Measurements from ENCODE around the gene ITIH2.
"Not testable (repeated sequence)": the region's sequence is repeated elsewhere in the genome, so short reads cannot be mapped to it uniquely, and the experiment has no call there.

Gene ITIH2

DNA sequence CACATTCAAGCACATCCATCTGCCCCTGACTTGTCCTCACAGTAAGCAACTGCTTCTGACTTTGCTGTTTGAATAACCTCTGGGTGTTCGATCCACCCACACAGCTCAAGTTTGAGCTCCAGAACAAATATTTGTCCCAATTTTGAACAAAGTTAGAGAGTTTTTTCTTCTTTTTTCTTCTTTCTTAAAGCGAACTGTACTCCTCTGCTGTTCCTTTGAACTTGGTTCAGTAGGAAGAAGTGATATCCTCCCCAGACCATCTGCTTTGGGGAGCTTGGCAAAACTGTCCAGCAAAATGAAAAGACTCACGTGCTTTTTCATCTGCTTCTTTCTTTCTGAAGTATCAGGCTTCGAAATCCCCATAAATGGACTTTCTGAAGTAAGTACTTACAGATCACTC is at the start of gene ITIH2:
TSS of gene ITIH2 (plus strand) at position 177 of the 400 bp plus-strand sequence. CDS start at position 296, 119 bp downstream.
- DNase-seq: no peak

- not testable (repeated sequence) for DNase-seq
These were observed 46.0 kb upstream of the ITIH2 start for GRCh38 chr10:7657079-7657478.

- DNase-seq: no peak
These were observed 45.6 kb upstream of the ITIH2 start for GRCh38 chr10:7657552-7657951.

GRCh38 chr10:7659560-7659959 is 43.6 kb upstream of the ITIH2 start:
- DNase-seq: no peak

GRCh38 chr10:7662522-7662921 is 40.6 kb upstream of the ITIH2 start:
- no peak for DNase-seq

- DNase-seq: no peak
These were observed 38.4 kb upstream of the ITIH2 start for GRCh38 chr10:7664707-7665106.

DNA sequence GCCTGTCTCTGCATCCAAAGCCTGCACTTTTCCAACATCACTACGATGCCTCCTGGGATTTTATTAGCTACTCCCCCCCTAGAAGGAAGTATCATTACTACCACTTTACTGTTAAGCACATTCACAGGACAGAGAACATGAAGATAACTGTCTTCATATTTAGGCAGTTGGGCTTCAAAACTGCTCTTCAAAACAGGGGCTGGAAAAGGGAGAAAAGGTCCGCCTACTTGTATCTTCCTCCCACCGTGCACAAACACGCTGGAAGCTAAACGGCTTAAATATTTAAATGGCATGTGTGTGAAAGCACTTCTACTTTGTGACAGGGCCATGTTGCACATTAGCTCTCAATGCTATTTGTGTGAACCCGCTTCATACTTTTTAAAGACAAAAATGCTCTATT is 37.3 kb upstream of the ITIH2 start:
- no peak for DNase-seq

GRCh38 chr10:7666253-7667023 is 36.7 kb upstream of the ITIH2 start, which contains the start of gene ITIH5:
Gene ITIH5, minus strand, starts transcription at chr10:7666966. Its CDS starts 74 bp downstream, at chr10:7666892.
- no peak for DNase-seq

DNA sequence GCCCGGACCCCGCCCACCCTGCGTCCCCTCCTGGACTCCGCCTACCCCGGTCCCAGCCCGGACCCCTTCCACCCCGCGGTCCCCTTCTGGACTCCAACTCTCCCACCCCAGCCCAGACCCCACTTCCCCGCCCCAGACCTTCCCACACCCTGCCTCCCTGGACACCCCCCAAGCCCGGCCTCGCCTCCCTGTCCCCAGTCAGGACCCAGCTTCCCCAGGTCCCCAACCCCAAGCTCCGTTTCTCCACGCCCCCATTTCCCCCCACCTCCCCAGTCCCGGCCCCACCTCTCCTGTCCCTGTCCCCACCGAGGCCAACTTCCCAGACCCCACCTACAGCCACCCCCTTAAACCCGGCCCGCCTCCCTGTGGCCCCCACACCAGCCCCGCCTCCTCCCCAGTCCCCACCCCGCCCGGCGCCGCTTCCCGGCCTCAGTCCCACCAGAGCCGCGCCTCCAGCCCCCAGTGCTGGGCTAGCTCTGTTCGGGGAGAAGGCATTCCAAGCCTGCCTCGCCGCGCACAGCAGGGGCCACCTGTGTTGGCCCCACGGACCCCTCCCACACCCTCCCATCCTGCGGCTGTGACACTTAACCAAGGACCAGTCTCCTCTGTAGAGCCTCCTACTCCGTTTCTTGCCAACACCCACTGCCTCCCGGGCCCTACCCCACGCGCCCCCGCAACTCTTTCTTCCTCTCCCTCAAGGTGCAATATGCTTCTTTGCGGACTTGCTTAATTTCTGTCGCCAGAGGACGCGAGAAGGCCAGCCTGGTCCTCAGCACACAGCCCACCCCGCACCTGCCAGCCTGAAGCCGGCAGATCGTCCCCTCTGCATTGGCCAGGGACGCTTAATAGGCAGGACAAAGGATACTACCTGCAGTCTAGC is 35.6 kb upstream of the ITIH2 start:
- DNase-seq: no peak

DNA sequence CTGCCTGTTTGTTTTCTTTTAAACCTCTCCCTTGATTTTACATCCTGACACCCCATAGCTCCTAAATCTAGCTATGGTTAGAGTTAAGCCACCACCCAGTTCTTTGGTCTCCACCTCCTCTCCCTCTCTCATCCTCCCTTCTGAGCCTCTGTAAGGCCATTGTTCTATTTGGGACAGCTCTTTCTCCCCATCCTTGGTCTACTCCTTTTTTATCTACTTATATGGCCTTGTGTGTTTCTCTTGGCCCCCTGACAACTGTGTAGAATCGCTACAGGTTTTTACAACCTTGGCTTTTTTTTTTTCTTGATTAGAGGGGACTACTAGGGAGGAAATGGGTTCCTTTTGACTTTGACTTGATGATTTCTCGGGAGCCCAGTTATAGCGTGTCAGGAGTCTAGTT is 33.0 kb upstream of the ITIH2 start:
- DNase-seq: no peak

DNA sequence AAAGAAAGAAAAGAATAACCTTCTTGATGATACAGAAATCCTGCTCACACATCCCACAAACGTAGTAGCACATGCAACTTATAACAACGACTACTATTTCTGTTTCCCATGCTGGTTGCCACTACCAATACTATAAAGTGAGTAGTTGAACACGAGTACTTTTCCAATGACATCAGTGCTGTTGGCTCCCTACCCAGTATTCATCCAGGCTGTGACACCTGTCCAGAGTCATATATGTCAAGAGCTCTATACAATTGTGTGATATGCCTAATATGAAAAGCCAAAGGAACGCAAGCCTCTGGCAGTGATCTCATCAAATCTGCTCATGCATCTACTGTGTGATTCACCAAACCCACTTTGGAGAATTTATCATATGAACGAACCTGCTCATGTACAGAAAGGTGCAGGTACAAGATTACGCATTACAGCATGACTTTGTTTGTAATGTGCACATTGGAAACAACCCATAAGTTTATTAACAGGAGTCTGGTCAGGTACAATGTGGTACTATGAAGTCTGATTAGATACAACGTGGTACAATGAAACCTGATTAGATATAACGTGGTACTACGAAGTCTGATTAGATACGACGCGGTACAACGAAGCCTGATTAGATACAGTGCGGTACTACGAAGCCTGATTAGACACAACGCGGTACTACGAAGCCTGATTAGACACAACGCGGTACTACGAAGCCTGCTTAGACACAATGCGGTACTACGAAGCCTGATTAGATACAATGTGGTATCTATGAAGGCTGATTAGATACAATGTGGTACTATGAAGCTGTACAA is 30.6 kb upstream of the ITIH2 start:
- no peak for DNase-seq

DNA sequence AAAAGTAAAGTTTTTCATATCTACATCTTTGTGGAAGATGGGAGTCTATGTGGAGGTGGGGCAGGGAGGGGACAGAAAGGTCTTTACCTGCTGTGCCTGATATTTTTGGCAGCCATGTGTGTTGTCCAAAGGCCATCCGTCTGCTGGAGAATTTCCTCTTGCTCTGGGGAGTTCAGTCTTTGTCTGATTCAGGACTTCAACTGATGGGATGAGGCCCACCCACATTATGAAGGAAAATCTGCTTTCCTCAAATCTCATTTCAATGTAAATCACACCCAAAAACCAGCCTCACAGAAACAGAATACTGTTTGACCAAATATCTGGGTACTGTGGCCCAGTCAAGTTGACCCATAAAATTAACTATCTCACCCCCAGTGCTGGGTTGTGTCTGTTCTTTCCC is 23.9 kb upstream of the ITIH2 start:
- no peak for DNase-seq

DNA sequence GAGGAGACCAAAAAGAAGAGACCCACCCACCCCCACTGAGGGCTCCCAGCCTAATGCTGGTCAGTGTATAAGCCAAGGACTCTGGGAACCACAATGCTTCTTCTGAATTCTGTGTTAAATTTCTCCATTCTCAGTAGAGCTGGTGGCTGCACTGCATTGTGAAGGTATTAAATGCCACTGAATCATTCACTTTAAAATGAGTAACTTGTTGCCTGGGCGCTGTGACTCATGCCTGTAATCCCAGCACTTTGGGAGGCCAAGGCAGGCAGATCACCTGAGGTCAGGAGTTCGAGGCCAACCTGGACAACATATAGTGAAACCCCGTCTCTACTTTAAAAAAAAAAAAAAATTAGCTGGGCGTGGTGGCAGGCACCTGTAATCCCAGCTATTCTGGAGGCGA is 23.0 kb upstream of the ITIH2 start:
- not testable (repeated sequence) for DNase-seq

GRCh38 chr10:7686351-7687171 is 16.6 kb upstream of the ITIH2 start:
- DNase-seq: peak; percentile 82

DNA sequence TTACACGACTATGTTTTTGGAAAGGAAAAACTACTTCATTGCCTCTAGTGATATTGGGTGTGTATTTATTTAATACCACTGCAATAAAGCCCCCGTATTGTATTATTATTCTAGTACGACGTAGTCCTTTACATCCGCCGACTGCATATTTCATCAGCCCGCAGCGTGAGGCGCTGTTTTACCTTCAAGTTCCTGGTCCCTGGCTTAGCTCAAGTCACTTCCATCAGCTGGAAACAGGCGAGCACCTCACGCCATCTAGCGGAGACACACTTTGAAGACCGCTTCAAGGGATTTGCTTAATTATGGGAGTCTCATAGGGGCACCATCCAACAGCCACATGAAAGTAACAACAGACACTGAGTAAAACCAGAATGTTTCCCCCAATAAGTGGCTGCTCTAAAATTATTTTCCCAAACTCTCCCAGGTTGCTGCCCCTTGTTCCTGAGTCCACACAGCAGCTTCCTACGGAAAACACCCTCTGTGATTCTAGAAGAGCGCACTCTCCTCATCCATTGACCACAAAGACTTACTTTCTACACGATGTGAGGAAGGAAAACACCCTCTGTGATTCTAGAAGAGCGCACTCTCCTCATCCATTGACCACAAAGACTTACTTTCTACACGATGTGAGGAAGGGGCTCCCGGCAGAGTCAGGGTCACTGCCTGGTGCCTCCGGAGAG is 15.7 kb upstream of the ITIH2 start:
- peak; percentile 95 for DNase-seq

GRCh38 chr10:7689591-7689990 is 13.5 kb upstream of the ITIH2 start:
- DNase-seq: no peak

DNA sequence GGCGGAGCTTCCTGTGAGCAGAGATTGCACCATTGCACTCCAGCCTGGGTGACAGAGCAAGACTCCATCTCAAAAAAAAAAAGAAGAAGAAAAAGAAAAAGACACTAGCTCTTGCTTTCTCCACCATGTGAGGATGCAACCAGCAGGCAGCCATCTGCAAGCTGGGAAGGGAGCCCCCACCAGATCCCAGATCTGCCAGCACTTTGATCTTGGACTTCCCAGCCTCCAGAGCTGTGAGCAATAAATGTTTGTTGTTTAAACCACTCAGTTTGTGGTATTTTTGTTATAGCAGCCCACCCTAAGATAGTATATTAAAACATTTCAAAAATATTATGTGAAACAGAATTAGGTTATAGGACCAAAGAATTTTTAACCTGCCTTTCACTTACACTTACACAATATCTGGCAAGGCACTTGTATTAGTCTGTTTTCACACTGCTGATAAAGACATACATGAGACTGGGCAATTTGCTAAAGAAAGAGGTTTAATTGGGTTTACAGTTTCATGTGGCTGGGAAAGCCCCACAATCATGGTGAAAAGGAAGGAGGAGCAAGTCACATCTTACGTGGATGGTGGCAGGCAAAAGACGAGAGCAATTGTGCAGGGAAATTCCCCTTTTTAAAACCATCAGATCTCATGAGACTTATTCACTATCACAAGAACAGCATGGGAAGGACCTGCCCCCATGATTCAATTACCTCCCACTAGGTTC is 12.1 kb upstream of the ITIH2 start:
- DNase-seq: not testable (repeated sequence)

DNA sequence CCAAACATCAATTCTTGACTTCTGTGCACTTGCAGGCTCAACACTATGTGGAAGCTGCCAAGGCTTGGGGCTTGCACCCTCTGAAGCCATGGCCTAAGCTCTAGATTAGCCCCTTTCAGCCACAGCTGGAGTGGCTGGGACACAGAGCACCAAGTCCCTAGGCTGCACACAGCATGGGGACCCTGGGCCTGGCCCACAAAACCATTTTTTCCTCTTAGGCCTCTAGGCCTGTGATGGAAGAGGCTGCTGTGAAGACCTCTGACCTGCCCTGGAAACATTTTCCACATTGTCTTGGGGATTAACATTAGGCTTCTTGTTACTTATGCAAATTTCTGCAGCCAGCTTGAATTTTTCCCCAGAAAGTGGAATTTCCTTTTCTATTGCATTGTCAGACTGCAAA is 10.7 kb upstream of the ITIH2 start:
- not testable (repeated sequence) for DNase-seq

DNA sequence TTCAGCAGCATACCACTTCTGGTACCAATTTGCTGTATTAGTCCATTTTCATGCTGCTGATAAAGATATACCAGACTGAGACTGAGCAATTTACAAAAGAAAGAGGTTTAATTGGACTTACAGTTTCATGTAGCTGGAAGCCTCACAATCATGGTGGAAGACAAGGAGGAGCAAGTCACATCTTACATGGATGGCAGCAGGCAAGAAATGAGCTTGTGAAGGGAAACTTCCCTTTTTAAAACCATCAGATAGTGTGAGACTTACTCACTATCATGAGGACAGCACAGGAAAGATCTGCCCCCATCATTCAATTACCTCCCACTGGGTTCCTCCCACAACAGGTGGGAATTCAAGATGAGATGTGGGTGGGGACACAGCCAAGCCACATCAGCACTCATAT is 9.9 kb upstream of the ITIH2 start:
- not testable (repeated sequence) for DNase-seq

DNA sequence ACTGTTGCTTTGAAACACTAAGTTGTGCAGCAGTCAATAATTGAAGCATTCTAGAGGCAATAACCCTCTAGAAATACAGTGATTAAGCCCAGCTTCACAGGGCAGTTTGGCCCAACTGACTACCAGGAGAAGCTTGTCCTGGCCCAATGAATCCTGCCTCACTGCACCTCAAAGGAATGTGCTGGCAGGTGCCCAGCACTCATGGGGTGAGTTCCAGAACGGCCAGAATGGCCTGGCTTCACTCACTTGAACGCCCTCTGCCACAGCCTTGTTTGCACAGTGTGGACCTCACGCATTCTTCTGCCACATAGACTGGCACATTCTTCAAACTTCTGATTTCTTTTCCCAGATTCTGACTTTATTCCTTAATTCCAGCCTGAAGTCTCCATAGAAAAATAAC is 6.6 kb upstream of the ITIH2 start:
- no peak for DNase-seq

- no peak for DNase-seq
These were observed 5.7 kb upstream of the ITIH2 start for GRCh38 chr10:7697426-7697825.

Data from DMS53 (cell line).